ENCODE results near the gene SUMO3. TPM values are rescaled to one million over a fixed set of nuclear protein-coding genes. Genes with fewer than 3 reads are reported as not detected.

Gene SUMO3
- total RNA-seq, 1 experiment from 2014 or later = 81.7 TPM

Other genes starting within 250 kb of the SUMO3 start
- not detected in 3 replicates for gene KRTAP10-4, start 244.3 kb downstream of the SUMO3 start, total RNA-seq (2021)
- gene KRTAP10-5, start 237.5 kb downstream of the SUMO3 start, total RNA-seq (2021) = not detected in 3 replicates
- 0.17 TPM in 1 of 3 replicates, not detected in the others for gene KRTAP10-6, start 225.6 kb downstream of the SUMO3 start, total RNA-seq (2021)
- gene KRTAP10-7, start 217.5 kb downstream of the SUMO3 start, total RNA-seq (2021) = not detected in 3 replicates
- not detected in 3 replicates for gene KRTAP10-8, start 206.0 kb downstream of the SUMO3 start, total RNA-seq (2021)
- not detected in 3 replicates for gene KRTAP10-9, start 191.0 kb downstream of the SUMO3 start, total RNA-seq (2021)
- not detected in 3 replicates for gene KRTAP10-10, start 180.7 kb downstream of the SUMO3 start, total RNA-seq (2021)
- gene KRTAP10-11, start 171.6 kb downstream of the SUMO3 start, total RNA-seq (2021) = not detected in 3 replicates
- gene KRTAP12-4, start 163.4 kb downstream of the SUMO3 start, total RNA-seq (2021) = 0.50 TPM in 1 of 3 replicates, not detected in the others
- not detected in 3 replicates for gene KRTAP12-3, start 160.1 kb downstream of the SUMO3 start, total RNA-seq (2021)
- 0.25 TPM in 1 of 3 replicates, not detected in the others for gene KRTAP12-2, start 151.1 kb downstream of the SUMO3 start, total RNA-seq (2021)
- gene KRTAP12-1, start 135.9 kb downstream of the SUMO3 start, total RNA-seq (2021) = 0.63 to 2.5 TPM (median 1.0 TPM) in 3 replicates
- not detected in 3 replicates for gene KRTAP10-12, start 120.9 kb downstream of the SUMO3 start, total RNA-seq (2021)
- 2.1 to 2.9 TPM (median 2.7 TPM) in 3 replicates for gene TSPEAR, start 106.5 kb downstream of the SUMO3 start, total RNA-seq (2021)
- 109 to 117 TPM (median 113 TPM) in 3 replicates for gene UBE2G2, start 16.2 kb downstream of the SUMO3 start, total RNA-seq (2021)
- 96.0 to 117 TPM (median 112 TPM) in 3 replicates for gene PTTG1IP, start 55.6 kb upstream of the SUMO3 start, total RNA-seq (2021)
- gene ITGB2, start 102.8 kb upstream of the SUMO3 start, total RNA-seq (2021) = 1.0 to 1.5 TPM (median 1.5 TPM) in 3 replicates
- gene SLX9, start 122.0 kb upstream of the SUMO3 start, total RNA-seq (2021) = 72.8 to 81.0 TPM (median 77.2 TPM) in 3 replicates